Measurements from ENCODE around the gene NDUFV1. TPM values are rescaled to one million over a fixed set of nuclear protein-coding genes. Genes with fewer than 3 reads are reported as not detected.

NDUFV1 gene
- total and polyA plus RNA-seq, 2 experiments from 2014 or later: 136 to 168 TPM

DNA sequence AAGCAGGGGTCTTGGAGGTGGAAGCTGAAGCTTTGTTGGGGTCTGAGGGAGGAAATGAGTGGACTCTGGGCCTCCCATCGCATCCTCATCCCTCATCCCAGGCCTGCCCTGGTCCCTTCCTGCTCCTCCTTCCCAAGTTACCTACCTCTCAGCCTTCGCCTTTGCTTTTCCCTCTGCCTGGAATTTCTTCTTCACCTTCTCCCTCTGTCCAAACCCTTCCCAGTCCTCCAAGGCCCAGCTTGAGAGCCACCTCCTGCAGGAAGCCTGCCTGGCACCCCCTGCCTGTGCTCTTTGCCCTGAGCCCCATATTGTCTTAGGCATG is 25.1 kb downstream of the NDUFV1 start:
- H3K9me3 ChIP-seq (ENCODE audit: low read depth): no peaks in the 10 kb centered on the region
- no peak overlapping the region for H3K4me2 ChIP-seq (ENCODE audit: unreplicated experiment)
- no peaks in the 10 kb centered on the region for H3K4me1 ChIP-seq (ENCODE audit: insufficient read depth)
- no peak overlapping the region for H3K9ac ChIP-seq
- no peaks in the 10 kb centered on the region for H3K36me3 ChIP-seq (ENCODE audit: low read depth)
- H3K4me3 ChIP-seq: no peak overlapping the region
- H3K9me2 ChIP-seq (ENCODE audit: insufficient read depth): no peaks in the 10 kb centered on the region
- no peaks in the 10 kb centered on the region for H4K20me1 ChIP-seq (ENCODE audit: insufficient read depth)
- H3K27me3 ChIP-seq (replicated peaks; ENCODE audit: insufficient read depth): no peaks in the 10 kb centered on the region
- H3K27ac ChIP-seq: no peak overlapping the region
- no peaks in the 10 kb centered on the region for H3K79me2 ChIP-seq (ENCODE audit: insufficient read depth)
- in situ Hi-C loops (cut with MboI): no loop called here
- no peak overlapping the region for H2AFZ ChIP-seq
- no peaks in the 10 kb centered on the region for H3F3A ChIP-seq (ENCODE audit: insufficient read depth)
- TF ChIP-seq EZH2phosphoT487 (IDR thresholded peaks at IDR 0.05; ENCODE audit: insufficient read depth, low read depth) (no peak), EZH2 (IDR thresholded peaks at IDR 0.05; ENCODE audit: insufficient read depth, poor library complexity, severe bottlenecking) (no peak)
- WGBS, 2 experiments (ENCODE audit: low coverage in 1 of 2, low lambda C conversion rate in 2 of 2, missing lambda C conversion rate in 2 of 2): 89 to 100% methylated on average over 2 of the region's 2 CpGs
- DNase-seq: no peak

DNA sequence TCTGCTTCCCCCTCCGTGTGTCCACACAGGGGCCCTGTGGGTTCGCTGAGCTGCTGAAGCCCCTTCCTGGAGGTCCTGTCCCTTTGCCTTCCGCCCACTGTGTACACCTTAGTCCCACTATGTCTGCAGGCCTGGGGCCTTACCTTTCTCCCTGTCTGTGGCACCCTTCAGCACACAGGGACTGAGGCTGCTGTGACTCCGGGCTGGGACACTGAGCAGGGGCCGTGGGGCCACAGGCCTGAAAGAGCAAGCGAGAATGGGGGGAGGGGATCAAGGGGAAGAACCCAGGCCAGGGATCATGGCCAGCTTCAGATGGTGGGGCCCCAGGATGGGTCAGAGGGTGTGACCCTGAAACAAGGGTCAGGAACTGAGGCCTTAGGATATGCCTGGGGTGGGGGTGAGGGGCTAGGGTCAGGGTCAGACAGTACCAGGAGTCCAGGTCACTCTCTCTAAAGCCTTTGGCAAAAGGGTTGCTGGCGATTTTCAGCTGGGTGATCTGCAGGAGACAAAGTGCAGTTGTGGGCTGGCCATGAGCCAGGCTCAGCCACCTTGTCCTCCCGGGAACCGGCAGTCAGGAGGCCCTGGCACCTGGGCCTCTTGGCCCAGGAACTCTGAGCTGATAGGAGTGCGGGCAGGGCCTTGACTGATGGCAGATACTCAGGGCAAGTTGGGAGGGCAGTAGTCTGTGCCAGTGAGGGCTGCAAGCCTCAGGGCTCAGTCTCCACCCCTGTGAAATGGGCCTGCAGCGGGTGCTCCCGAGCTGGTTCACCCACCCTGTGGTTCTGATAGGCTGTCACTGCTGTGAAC is 25.6 kb downstream of the NDUFV1 start:
- H3K27me3 ChIP-seq (replicated peaks; ENCODE audit: insufficient read depth): no peaks in the 10 kb centered on the region
- no peaks in the 10 kb centered on the region for H3K9me2 ChIP-seq (ENCODE audit: insufficient read depth)
- no peak overlapping the region for H2AFZ ChIP-seq
- no peaks in the 10 kb centered on the region for H3K79me2 ChIP-seq (ENCODE audit: insufficient read depth)
- TF ChIP-seq EZH2 (IDR thresholded peaks at IDR 0.05; ENCODE audit: insufficient read depth, poor library complexity, severe bottlenecking) (no peak), EZH2phosphoT487 (IDR thresholded peaks at IDR 0.05; ENCODE audit: insufficient read depth, low read depth) (no peak)
- 79 to 81% methylated on average over 12 of the region's 12 CpGs for WGBS, 2 experiments (ENCODE audit: low coverage in 1 of 2, low lambda C conversion rate in 2 of 2, missing lambda C conversion rate in 2 of 2)
- no peak overlapping the region for H3K27ac ChIP-seq
- no peaks in the 10 kb centered on the region for H3K36me3 ChIP-seq (ENCODE audit: low read depth)
- no peak overlapping the region for H3K4me2 ChIP-seq (ENCODE audit: unreplicated experiment)
- H3K9me3 ChIP-seq (ENCODE audit: low read depth): no peaks in the 10 kb centered on the region
- no peaks in the 10 kb centered on the region for H4K20me1 ChIP-seq (ENCODE audit: insufficient read depth)
- in situ Hi-C loops (cut with MboI): no loop called here
- no peak overlapping the region for H3K9ac ChIP-seq
- no peaks in the 10 kb centered on the region for H3K4me1 ChIP-seq (ENCODE audit: insufficient read depth)
- H3K4me3 ChIP-seq: no peak overlapping the region
- no peak for DNase-seq
- no peaks in the 10 kb centered on the region for H3F3A ChIP-seq (ENCODE audit: insufficient read depth)

DNA sequence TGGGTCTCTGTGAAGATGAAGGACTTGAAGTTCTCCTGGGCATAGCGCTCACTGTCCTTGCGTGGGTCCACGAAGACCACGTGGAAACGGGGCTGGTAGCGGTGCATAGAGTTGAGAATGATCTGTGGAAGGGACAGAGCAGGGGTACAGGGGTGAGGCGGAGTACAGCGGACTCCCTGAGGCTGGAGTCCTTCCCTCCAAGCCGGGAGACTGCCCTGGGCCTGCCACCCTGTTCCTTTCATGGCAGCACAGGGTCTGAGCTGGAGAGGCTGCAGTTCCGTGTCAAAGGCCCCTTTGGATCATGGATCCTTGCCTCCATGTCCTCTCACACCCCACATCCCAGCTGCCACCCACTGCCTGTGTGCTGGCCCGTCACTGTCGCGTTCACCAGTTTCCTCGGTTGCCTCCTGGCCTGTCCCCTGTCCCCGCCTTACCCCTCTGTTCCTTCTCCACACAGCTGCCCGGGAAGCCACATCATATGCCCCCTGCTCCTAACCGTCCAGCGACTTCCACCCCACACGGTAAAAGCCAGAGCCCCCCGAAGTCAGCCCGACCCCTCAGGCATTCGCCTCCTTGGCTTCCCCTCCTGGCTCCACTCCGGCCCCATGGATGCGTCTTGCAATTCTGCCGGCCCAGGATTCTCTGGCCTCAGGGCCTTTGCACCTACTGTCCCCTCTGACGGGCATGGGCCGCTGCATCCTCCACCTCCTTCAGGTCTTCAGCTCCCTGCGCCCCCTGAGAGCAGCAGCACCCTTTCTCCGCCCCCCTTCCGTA is 26.4 kb downstream of the NDUFV1 start:
- in situ Hi-C loops (cut with MboI): no loop called here
- Histone ChIP-seq H3K27ac (no peak overlapping the region), H2AFZ (no peak overlapping the region), H3K9me2 (ENCODE audit: insufficient read depth) (no peaks in the 10 kb centered on the region), H3K4me3 (no peak overlapping the region), H3K9ac (no peak overlapping the region), H3K4me2 (ENCODE audit: unreplicated experiment) (no peak overlapping the region), H3K27me3 (replicated peaks; ENCODE audit: insufficient read depth) (no peaks in the 10 kb centered on the region), H3K9me3 (ENCODE audit: low read depth) (no peaks in the 10 kb centered on the region), H3K36me3 (ENCODE audit: low read depth) (no peaks in the 10 kb centered on the region), H3K4me1 (ENCODE audit: insufficient read depth) (no peaks in the 10 kb centered on the region), H3K79me2 (ENCODE audit: insufficient read depth) (no peaks in the 10 kb centered on the region), H3F3A (ENCODE audit: insufficient read depth) (no peaks in the 10 kb centered on the region), H4K20me1 (ENCODE audit: insufficient read depth) (no peaks in the 10 kb centered on the region)
- DNase-seq: no peak
- TF ChIP-seq EZH2 (IDR thresholded peaks at IDR 0.05; ENCODE audit: insufficient read depth, poor library complexity, severe bottlenecking) (no peak), EZH2phosphoT487 (IDR thresholded peaks at IDR 0.05; ENCODE audit: insufficient read depth, low read depth) (no peak)
- WGBS, 2 experiments (ENCODE audit: low coverage in 1 of 2, low lambda C conversion rate in 2 of 2, missing lambda C conversion rate in 2 of 2): 80% methylated on average over 27 to 29 of the region's 30 CpGs

DNA sequence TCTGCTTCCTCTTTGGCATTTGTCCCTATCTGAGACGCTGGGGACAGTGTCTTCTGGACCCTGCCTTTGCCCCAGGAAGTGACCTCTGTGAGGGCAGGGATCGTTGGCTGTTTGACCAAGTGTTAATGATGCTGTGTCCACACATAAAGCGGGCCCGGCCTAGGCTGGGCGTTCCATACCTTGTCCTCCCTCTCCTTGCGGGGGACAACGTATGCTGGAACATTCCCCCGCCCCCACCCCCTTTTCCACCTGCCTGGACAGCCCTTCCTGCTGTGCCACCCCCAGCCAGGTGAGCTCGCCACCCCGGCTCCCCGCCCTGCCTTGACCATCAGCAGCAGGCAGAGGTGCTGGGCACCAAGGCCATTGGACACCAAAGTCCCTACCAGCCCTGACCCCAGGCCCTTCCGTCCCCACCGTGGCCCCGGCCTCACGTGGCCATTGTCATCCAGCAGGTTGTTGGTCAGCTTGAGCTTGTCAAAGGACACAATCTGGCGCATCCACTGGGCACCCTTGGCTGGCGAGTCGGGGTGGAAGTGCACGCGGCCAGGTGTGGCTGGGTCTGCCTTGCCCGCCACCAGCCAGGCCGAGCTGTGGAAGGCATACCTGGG is 27.1 kb downstream of the NDUFV1 start:
- Histone ChIP-seq H3K79me2 (ENCODE audit: insufficient read depth) (no peaks in the 10 kb centered on the region), H3K4me1 (ENCODE audit: insufficient read depth) (no peaks in the 10 kb centered on the region), H4K20me1 (ENCODE audit: insufficient read depth) (no peaks in the 10 kb centered on the region), H3F3A (ENCODE audit: insufficient read depth) (no peaks in the 10 kb centered on the region), H2AFZ (no peak overlapping the region), H3K27me3 (replicated peaks; ENCODE audit: insufficient read depth) (no peaks in the 10 kb centered on the region), H3K36me3 (ENCODE audit: low read depth) (no peaks in the 10 kb centered on the region), H3K4me3 (no peak overlapping the region), H3K27ac (no peak overlapping the region), H3K9me3 (ENCODE audit: low read depth) (no peaks in the 10 kb centered on the region), H3K4me2 (ENCODE audit: unreplicated experiment) (no peak overlapping the region), H3K9ac (no peak overlapping the region), H3K9me2 (ENCODE audit: insufficient read depth) (no peaks in the 10 kb centered on the region)
- 81 to 82% methylated on average over 14 to 22 of the region's 22 CpGs for WGBS, 2 experiments (ENCODE audit: low coverage in 1 of 2, low lambda C conversion rate in 2 of 2, missing lambda C conversion rate in 2 of 2)
- in situ Hi-C loops (cut with MboI): no loop called here
- no peak for DNase-seq
- TF ChIP-seq EZH2 (IDR thresholded peaks at IDR 0.05; ENCODE audit: insufficient read depth, poor library complexity, severe bottlenecking) (no peak), EZH2phosphoT487 (IDR thresholded peaks at IDR 0.05; ENCODE audit: insufficient read depth, low read depth) (no peak)

Measured in GM23248 (cell line).